SH-SY5Y (cell line): Measurements from ENCODE around the gene ZNF276.

Source experiments
- GATA2 ChIP-seq: IDR thresholded peaks from 2 replicates; pipeline ENCODE4 v1.6.1; 2011; ENCODE audit warnings: mild to moderate bottlenecking, low read depth, low read length
- GATA3 ChIP-seq: IDR thresholded peaks from 2 replicates; pipeline ENCODE4 v1.6.1; 2011; ENCODE audit warnings: low read depth, mild to moderate bottlenecking, low read length, moderate library complexity

DNA sequence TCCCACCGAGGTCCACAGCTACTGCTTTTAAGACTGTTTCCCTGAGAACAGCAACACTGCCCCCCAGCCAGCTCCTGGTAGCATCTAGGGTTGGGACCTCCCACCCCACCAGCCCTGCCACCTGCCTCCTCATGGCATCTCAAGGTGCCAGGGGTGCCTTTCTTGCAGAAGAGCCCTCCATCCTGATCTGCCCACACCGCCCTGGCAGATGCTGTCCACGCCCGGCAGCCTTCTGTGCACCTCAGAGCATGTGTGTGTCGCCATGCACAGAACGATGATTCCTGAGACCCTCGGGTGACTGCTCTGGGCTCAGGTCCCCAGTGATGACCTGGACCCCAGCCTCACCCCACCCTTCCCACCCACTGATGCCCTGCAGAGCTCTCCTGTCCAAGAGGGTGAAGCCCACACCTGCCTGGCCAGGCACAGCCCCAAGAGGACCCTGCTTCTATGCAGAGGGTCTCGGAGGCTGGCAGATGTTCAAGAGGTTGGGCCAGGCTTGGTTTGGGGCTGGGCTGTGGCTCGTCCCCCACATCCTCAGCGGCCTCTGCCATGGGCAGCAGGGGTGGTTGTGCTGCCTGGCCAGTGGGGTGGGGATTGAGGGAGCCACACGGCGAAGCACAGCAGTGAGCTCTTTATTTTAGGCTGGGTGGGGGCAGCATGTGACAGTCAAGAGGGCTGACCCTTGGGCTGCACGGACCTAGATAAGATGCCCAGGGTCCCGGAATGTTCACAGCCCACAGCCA lies 14.6 kb upstream of the ZNF276 start:
- no peak for TF ChIP-seq GATA2
- TF ChIP-seq GATA3: no peak
